SU-DHL-6 (cell line): Measurements from ENCODE around the gene DNER.

Experiments used
- H2AFZ ChIP-seq: fragments of 200-600 bp; sonication (generic); 2 replicates; pipeline ENCODE4 v1.6.1; 2014; ENCODE audit warnings: low read depth, mild to moderate bottlenecking, moderate library complexity, mixed read lengths, antibody characterized with exemption, low read length; ENCODE audit not compliant: severe bottlenecking
- H3F3A ChIP-seq: fragments of 200-600 bp; shearing (Covaris generic); 2 replicates; pipeline ENCODE4 v1.6.0; 2016; ENCODE audit warnings: antibody characterized with exemption, mild to moderate bottlenecking; ENCODE audit not compliant: insufficient read depth
- H3K27ac ChIP-seq: fragments of 200-600 bp; sonication (generic); 2 replicates; pipeline ENCODE4 v1.5.1; 2016; ENCODE audit warnings: low read depth, mild to moderate bottlenecking, low read length, moderate library complexity, mixed read lengths
- H3K27me3 ChIP-seq: fragments of 200-600 bp; sonication (generic), shearing (Covaris generic); 2 replicates; pipeline ENCODE4 v1.6.0; 2014; ENCODE audit warnings: mild to moderate bottlenecking, low read length
- H3K36me3 ChIP-seq: fragments of 200-600 bp; sonication (generic); 2 replicates; pipeline ENCODE4 v1.6.1; 2014; ENCODE audit warnings: mild to moderate bottlenecking, low read length, mixed read lengths
- H3K4me2 ChIP-seq: fragments of 300-600, 200-600 bp; shearing (Covaris generic), sonication (generic); 2 replicates; pipeline ENCODE4 v1.6.0; 2014; ENCODE audit warnings: low read length, low read depth, mild to moderate bottlenecking; ENCODE audit not compliant: poor library complexity, severe bottlenecking
- H3K4me3 ChIP-seq: fragments of 200-600 bp; sonication (generic); 2 replicates; pipeline ENCODE4 v1.5.1; 2014; ENCODE audit warnings: antibody characterized with exemption, low read length, mild to moderate bottlenecking, mixed read lengths; ENCODE audit not compliant: insufficient read depth, poor library complexity, severe bottlenecking
- H3K79me2 ChIP-seq: fragments of 200-600 bp; sonication (generic); 2 replicates; pipeline ENCODE4 v1.6.1; 2014; ENCODE audit warnings: mild to moderate bottlenecking, low read length, moderate library complexity; ENCODE audit not compliant: insufficient read depth
- H3K9ac ChIP-seq: fragments of 200-600 bp; sonication (generic); 2 replicates; pipeline ENCODE4 v1.7.0; 2014; ENCODE audit warnings: mild to moderate bottlenecking, low read length
- H3K9me2 ChIP-seq: fragments of 200-600 bp; sonication (generic); replicated peaks from 2 replicates; pipeline ENCODE4 v1.6.1; 2014; ENCODE audit warnings: low read length; ENCODE audit not compliant: insufficient read depth
- H3K9me3 ChIP-seq: fragments of 200-600 bp; sonication (generic); 2 replicates; pipeline ENCODE4 v1.6.1; 2014; ENCODE audit warnings: low read length, mixed read lengths; ENCODE audit not compliant: insufficient read depth
- H4K20me1 ChIP-seq: fragments of 200-600 bp; sonication (generic); 2 replicates; pipeline ENCODE4 v1.6.1; 2014; ENCODE audit warnings: low read depth, mild to moderate bottlenecking, antibody characterized with exemption, low read length, moderate library complexity, mixed read lengths
- EZH2phosphoT487 ChIP-seq: fragments of 200-600 bp; sonication (generic), shearing (Covaris generic); conservative IDR thresholded peaks from 2 replicates; pipeline ENCODE4 v1.6.1; 2018; ENCODE audit warnings: mild to moderate bottlenecking, antibody characterized with exemption, low read length, moderate library complexity, mixed read lengths
- TF ChIP-seq, protein P1 (sequence below): fragments of 200-600 bp; sonication (generic); IDR thresholded peaks from one replicate; pipeline ENCODE4 v1.5.1; 2017; ENCODE audit warnings: antibody characterized with exemption, mild to moderate bottlenecking, low read length, moderate library complexity; ENCODE audit not compliant: insufficient read depth, poor library complexity, severe bottlenecking

Gene DNER

DNA sequence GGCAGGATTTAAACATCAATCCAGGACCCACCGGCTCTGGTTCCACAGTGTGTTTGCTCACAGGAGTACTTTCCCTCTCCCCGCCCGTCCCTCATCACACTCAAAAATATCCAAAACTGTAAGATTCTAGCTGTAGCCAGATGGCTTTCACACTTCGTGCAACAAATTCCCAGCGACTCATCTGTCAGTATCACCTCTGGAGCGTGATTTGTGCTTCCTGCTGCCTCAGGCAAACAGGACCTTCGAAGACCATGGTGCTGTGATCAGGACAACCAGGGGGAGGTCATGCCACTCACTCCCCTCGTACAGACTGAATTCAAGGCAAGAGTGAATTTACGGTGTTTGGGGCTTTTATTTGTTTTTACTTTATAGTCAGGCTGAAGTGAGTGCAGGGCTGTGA is 288.8 kb downstream of the DNER start:
- TF ChIP-seq EZH2phosphoT487, result no peak
- TF ChIP-seq, protein P1, sequence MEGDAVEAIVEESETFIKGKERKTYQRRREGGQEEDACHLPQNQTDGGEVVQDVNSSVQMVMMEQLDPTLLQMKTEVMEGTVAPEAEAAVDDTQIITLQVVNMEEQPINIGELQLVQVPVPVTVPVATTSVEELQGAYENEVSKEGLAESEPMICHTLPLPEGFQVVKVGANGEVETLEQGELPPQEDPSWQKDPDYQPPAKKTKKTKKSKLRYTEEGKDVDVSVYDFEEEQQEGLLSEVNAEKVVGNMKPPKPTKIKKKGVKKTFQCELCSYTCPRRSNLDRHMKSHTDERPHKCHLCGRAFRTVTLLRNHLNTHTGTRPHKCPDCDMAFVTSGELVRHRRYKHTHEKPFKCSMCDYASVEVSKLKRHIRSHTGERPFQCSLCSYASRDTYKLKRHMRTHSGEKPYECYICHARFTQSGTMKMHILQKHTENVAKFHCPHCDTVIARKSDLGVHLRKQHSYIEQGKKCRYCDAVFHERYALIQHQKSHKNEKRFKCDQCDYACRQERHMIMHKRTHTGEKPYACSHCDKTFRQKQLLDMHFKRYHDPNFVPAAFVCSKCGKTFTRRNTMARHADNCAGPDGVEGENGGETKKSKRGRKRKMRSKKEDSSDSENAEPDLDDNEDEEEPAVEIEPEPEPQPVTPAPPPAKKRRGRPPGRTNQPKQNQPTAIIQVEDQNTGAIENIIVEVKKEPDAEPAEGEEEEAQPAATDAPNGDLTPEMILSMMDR, result no peak

GRCh38 chr2:229422063-229422462 is 292.3 kb downstream of the DNER start:
- H3K27me3 ChIP-seq, result no peaks in the 10 kb centered on the region
- no peaks in the 10 kb centered on the region for H3K79me2 ChIP-seq
- no peak overlapping the region for H2AFZ ChIP-seq
- H3K9ac ChIP-seq, result no peak overlapping the region
- H3F3A ChIP-seq, result no peaks in the 10 kb centered on the region
- no peaks in the 10 kb centered on the region for H4K20me1 ChIP-seq
- H3K27ac ChIP-seq, result no peak overlapping the region
- no peaks in the 10 kb centered on the region for H3K9me2 ChIP-seq
- no peaks in the 10 kb centered on the region for H3K9me3 ChIP-seq
- no peak overlapping the region for H3K4me2 ChIP-seq
- TF ChIP-seq, protein P1, result no peak
- TF ChIP-seq EZH2phosphoT487, result no peak
- no peaks in the 10 kb centered on the region for H3K36me3 ChIP-seq
- no peak overlapping the region for H3K4me3 ChIP-seq

More for the DNA sequence above, 288.8 kb downstream of the DNER start:
- Histone ChIP-seq H2AFZ (no peak overlapping the region), H3K79me2 (no peaks in the 10 kb centered on the region), H3K9me2 (no peaks in the 10 kb centered on the region), H3K9ac (no peak overlapping the region), H3K27me3 (no peaks in the 10 kb centered on the region), H3K4me2 (no peak overlapping the region), H3K9me3 (no peaks in the 10 kb centered on the region), H3F3A (no peaks in the 10 kb centered on the region), H4K20me1 (no peaks in the 10 kb centered on the region), H3K27ac (no peak overlapping the region), H3K36me3 (no peaks in the 10 kb centered on the region), H3K4me3 (no peak overlapping the region)

DNA sequence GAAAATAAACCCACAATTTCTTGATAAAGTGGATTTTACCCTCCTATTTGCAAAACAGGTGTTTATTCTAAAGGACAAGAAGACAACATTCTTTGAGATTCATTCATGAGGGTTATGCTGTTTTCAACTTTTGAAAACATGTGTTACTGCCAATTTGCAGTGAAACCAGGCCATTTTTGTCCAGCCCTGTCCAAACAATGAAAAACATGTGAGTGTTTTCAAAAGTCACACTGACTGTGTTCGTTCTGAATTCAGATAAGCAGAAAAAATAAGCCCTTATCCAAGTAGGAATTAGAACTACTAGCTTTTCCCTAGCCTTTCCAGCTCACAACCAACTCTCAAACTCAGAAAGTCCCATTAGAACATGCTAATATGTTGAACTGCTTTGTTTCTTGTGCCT is 295.2 kb downstream of the DNER start:
- H3K9ac ChIP-seq, result no peak overlapping the region
- H3K79me2 ChIP-seq, result no peaks in the 10 kb centered on the region
- no peak overlapping the region for H2AFZ ChIP-seq
- H4K20me1 ChIP-seq, result no peaks in the 10 kb centered on the region
- no peaks in the 10 kb centered on the region for H3K27me3 ChIP-seq
- no peaks in the 10 kb centered on the region for H3F3A ChIP-seq
- no peaks in the 10 kb centered on the region for H3K36me3 ChIP-seq
- TF ChIP-seq EZH2phosphoT487, result no peak
- TF ChIP-seq, protein P1, result no peak
- no peaks in the 10 kb centered on the region for H3K9me3 ChIP-seq
- no peak overlapping the region for H3K27ac ChIP-seq
- no peak overlapping the region for H3K4me3 ChIP-seq
- no peak overlapping the region for H3K4me2 ChIP-seq
- no peaks in the 10 kb centered on the region for H3K9me2 ChIP-seq

DNA sequence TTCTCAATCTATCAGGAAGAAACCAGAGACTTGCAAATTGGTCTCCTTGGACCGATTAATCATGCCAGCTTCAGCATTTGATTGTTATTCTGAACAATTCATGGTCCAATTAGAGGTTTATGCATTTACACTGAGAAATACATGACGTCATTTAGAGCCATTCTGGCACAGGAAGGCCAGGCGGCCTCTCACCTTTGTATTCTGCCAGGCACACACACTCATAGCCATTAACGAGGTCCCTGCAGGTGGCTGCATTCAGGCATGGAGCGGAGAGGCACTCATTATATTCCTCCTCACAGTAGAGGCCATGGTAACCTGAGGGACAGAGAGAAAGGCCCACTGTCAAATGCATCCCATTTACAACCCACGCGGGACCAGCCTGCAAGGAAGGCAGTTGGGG is 296.4 kb downstream of the DNER start:
- Histone ChIP-seq H3F3A (no peaks in the 10 kb centered on the region), H3K36me3 (no peaks in the 10 kb centered on the region), H3K9ac (no peak overlapping the region), H2AFZ (no peak overlapping the region), H3K27me3 (no peaks in the 10 kb centered on the region), H3K9me2 (no peaks in the 10 kb centered on the region), H3K9me3 (no peaks in the 10 kb centered on the region), H3K4me3 (no peak overlapping the region), H4K20me1 (no peaks in the 10 kb centered on the region), H3K27ac (no peak overlapping the region), H3K79me2 (no peaks in the 10 kb centered on the region), H3K4me2 (no peak overlapping the region)
- TF ChIP-seq, protein P1, result no peak
- TF ChIP-seq EZH2phosphoT487, result no peak
